Cerebellar nuclear complex (tissue), 1 donor: ENCODE measurements around the gene CTXN1.

ENCODE experiments used
- DNase-seq, 2 experiments: peaks; one replicate each; lab custom pipeline; 2025; lab: John Stamatoyannopoulos, UW

The CTXN1 gene

GRCh38 chr19:7914099-7914498 lies 11.8 kb downstream of the CTXN1 start:
- DNase-seq = no peak

DNA sequence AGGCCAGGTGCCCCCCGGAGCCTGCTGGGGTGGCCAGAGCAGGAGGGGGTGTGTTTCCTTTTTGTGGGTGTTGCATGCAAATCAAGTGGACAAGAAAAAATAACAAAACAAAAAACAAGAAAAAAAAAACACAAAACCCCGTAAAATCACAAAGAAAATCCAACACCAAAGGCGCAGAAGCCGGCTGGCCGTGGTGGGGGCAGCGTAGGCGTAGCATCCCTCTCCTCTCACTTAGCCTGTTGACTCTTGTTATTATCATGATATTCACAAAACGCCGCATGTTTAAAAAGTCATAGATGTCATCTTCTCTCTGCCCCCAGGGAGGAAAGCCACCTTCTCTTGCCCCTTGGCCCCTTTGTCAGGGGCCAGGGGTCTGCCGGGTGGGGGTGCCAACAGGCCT lies 12.3 kb downstream of the CTXN1 start:
- DNase-seq = no peak

DNA sequence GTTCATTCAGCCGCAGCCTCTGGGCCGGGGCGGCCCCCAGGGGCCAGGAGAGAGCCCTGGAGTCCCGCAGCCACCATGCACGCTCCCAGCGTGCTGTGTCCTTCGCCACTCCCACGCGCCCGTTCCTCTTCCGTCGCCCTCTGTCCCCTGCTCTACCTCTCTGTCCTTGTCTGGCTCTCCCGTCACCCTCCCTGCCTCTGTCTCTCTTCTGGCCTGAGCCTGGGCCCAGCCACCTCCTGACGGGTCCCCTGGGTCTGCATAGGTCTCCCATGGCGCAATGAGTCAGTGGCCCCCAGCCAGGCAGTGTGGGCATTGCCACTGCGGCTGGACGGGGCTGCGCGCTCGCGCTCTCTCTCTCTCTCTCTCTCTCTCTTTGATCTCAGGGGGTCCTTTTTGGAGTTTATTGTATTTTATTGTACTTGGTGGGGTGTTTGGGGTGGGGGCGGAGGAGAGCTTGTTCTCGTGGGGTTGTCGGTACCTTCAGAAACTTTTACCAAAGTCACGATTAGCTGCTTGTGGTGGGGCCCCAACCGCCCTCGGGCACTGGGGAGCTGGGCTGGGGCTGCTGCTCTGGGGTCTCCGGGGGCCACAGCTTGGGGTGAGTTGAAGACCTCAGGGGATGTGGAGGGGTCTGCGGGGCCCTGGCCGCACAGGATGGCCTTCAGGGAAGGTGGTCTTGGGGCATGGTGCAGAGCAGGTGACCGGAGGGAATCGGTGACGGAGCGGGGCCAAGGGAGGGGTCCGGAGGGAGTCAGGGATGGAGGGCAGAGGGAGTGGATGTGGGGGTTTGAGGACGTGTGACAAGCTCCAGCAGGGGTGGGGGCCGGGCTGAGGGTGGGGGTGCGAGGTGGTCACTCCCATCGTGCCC lies 13.0 kb downstream of the CTXN1 start:
- DNase-seq = no peak

GRCh38 chr19:7912144-7912696 lies 13.7 kb downstream of the CTXN1 start:
- no peak for DNase-seq

DNA sequence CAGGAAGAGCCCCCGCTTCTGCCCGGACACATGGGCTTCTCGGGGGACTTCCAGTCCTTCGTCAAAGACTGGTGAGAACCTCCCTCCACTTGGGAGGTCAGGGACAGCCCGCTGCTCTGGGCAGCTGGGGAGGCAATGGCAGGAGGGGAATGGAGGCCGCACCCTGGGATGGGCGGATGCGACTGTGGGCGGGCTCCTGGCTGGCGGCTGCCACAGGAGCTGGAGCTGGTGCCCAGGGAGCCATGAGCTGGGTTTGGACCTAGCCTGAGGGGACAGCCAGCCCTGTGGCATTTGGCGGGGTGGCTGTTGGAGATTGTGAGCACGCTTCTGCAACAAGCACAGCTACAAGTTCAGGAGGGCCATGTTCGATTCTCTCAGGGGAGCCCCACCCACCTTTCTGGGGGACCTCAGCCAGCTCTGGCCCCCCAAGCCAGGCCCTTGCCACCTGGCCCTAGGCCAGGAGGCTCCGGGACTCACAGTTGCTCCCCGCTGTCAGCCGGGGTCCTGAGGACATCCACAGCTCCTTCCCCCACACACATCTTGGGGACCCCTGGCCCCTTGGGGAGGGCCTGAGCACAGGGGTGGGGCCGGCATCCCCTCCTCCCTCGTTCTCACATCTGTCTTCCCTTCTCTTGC lies 14.3 kb downstream of the CTXN1 start:
- DNase-seq = no peak

DNA sequence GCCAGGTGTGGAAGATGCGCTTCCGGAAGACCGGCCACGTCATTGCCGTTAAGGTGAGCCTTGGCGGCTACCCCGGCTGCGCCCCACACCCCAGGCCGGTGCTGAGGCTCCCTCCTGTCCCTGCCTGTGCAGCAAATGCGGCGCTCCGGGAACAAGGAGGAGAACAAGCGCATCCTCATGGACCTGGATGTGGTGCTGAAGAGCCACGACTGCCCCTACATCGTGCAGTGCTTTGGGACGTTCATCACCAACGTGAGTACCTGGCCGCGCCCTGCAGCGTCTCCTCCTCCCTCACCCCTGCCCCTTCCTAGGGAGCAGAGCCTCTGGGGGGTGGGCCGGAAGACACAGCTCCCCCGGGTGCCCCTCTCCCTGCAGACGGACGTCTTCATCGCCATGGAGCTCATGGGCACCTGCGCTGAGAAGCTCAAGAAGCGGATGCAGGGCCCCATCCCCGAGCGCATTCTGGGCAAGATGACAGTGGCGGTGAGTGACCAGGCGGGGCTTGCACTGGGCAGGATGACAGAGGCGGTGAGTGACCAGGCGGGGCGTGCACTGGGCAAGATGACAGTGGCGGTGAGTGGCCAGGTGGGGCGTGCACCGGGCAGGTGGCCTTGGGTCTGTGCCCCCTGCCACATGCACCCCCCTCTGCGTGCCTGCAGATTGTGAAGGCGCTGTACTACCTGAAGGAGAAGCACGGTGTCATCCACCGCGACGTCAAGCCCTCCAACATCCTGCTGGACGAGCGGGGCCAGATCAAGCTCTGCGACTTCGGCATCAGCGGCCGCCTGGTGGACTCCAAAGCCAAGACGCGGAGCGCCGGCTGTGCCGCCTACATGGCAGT lies 15.4 kb downstream of the CTXN1 start:
- no peak for DNase-seq

DNA sequence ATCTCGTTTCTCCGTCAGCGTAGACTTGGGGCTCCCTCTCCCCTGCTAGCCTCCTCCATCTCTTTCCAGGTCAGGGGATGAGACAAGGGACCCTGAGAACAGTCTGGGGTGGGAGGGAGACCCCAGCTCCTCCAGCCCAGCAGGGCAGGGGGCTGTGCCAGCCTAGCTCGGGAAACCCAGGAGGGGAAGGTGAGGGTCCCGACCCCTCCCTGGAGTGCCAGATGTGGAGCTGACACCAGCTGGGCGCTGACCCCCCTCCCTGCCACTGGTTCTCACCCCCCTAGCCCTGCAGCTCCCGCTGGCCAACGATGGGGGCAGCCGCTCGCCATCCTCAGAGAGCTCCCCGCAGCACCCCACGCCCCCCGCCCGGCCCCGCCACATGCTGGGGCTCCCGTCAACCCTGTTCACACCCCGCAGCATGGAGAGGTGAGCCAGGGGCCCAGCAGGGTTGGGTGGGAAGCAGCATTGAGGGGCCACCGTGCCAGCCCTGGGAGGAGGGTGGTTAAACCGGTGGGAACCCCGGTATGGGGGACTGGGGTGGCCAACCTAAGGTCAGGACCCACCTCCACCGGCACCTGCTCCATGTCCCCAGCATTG lies 16.4 kb downstream of the CTXN1 start:
- no peak for DNase-seq

DNA sequence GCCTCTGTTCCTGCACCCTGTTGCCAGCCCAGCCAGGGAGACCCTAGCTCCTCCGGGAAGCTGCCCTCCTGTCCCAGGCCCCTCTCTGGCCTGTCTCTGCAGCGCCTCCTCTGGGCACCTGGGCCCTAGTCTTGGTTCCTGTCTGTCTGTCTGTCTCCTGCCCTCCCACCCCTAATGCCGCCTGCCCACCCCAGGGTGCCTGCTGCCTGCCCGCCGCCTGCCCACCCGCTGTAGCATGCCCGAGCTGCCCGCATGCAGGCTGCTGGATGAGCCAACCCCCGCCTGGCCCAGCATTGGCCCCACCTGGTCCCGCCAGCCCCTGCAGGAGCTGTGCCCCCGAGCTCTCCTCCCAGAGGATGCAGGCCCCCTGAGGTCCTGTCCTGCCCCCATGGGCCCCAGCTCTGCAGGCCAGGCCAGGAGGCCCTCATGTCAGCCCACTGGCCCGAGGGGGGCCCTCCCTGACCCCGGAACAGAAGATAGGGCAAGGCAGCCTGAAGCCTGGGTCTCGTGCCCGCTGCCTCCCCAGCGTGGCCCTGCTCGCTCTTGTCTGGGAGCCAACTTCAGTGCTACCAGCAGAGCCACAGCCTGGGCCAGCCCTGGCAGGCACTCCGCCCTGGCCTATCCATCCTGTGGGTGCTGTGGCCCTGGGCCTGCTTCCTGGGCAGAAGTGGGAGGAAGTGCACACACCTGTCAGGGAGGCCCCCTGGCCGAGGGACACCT lies 17.0 kb downstream of the CTXN1 start:
- no peak for DNase-seq

DNA sequence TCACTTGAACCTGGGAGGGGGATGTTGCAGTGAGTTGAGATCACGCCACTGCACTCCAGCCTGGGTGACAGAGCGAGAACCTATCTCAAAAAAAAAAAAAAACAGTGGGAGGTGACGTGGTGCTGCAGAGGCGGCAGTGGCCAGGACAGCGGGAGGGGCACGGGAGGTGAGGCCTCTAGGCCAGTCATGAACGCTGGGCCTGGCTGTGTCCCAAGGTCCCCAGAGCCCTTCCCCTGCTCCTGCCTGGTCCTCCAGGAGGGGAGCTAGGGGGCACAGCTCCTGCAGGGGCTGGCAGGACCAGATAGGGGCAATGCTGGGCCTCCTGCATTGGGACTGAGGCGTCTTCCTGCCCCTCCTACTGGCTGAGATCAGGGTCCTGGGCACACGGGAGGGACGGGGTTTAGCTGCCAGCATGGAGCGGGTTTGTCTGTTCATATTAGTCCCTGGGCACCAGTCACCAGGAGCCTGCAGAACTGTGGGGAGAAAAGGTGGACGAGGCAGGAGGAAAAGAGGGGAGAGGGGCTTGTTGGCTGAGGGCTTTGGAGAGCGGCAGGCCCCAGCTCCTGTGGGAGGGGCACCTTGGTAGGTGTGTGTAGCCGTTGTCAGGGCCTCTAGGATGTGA lies 17.7 kb downstream of the CTXN1 start:
- no peak for DNase-seq

DNA sequence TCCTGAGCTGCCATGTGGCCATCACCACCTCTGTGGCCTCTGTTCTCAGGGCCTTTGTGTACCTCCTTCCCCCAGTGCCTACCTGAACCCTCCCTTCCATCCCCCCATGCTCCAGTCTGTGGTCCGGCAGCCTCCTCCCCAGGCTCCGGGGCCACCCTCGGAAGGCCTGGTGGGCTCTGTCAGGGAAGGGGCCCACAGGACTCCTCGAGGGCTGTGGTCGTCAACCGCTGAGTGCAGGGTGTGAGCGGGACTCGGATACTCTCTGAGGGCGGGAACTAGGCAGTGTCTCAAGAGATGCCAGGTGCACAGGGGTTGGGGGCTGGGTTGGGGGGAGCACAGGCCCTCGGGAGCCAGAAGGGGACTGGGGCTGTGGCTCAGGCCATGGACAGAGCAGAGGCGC lies 18.4 kb downstream of the CTXN1 start:
- DNase-seq = no peak

GRCh38 chr19:7907122-7907521 lies 18.8 kb downstream of the CTXN1 start:
- no peak for DNase-seq

- DNase-seq = no peak
Observed at GRCh38 chr19:7905859-7906258, 20.1 kb downstream of the CTXN1 start.

DNA sequence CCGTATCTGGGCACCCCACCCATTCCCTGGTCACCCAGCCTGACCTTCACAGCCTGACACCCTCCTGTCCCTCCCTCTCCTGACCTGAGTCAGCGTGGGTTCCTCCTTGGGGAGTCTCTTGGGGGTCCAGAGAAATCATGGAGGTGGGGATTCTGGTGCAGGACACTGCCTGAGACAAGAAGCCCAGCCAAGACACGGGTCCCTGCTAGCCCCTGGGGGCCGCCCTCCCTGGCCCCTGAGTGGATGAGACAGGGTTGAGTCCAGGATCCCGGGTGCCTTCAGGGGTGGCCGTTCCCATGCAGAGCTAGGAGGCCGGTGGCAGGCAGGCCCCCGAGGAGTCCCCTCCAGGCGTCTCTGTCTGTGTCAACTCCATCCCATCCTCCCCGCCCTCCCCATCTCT lies 20.7 kb downstream of the CTXN1 start:
- no peak for DNase-seq

- DNase-seq = no peak
Observed at GRCh38 chr19:7904074-7905020, 21.6 kb downstream of the CTXN1 start.

GRCh38 chr19:7903244-7904073 lies 22.5 kb downstream of the CTXN1 start, which contains the start of gene MAP2K7:
TSS of gene MAP2K7 (plus strand) at chr19:7903877. CDS start at chr19:7903945, 68 bp downstream.
- DNase-seq = peak; percentile 87 to 94

GRCh38 chr19:7902796-7903243 lies 23.1 kb downstream of the CTXN1 start:
- DNase-seq = no peak

- DNase-seq = no peak
Observed at GRCh38 chr19:7901337-7901736, 24.6 kb downstream of the CTXN1 start.

DNA sequence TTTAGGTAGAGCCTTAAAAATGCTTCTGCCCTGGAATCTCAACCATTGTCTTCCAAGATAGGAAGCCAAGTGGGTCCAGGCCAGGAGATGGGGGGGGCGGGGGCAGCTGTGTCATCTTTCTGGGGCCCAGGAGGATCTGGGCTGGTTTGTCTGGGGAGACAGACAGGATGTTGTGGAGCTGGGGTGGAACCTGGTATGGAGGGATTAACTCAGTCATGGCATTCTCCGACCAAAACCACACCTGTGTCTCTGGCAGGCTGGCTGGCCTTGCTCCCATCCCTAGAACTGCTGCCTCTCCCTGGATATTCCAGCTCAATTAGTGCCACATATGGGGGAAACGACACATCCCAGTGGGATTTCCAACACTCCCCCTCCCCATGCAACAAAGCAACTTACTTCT lies 25.0 kb downstream of the CTXN1 start:
- DNase-seq = no peak
